Measurements from ENCODE around the gene IL1B. TPM values are rescaled to one million over a fixed set of nuclear protein-coding genes. Genes with fewer than 3 reads are reported as not detected.

The IL1B gene
- total RNA-seq, 1 donor from 2014 or later, result 0.27 TPM

DNA sequence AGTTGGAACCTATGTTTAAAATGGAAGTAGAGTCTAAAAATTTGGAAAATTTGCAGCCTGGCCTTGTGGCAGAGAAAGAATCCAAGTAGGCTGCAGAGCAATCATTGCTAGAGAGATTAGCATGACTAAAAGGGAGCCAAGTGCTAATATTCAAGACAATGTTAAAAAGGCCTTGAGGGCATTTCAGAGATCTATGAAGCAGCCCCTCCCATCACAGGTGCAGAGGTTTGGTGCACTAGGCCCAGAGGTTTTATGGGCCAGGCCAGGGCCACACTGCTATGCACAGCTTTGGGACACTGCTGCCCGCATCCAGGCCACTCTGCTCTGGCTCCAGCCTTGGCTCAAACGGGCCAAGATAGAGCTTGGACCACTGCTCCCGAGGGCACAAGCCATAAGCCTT is 45.6 kb downstream of the IL1B start:
- intact Hi-C loops (cut with micrococcal nuclease), result no loop called here
- TF ChIP-seq CTCF (IDR thresholded peaks at IDR 0.05; ENCODE audit: borderline replicate concordance), result no peak
- no peak for DNase-seq
- H3K36me3 ChIP-seq, result no peaks in the 10 kb centered on the region
- H3K4me3 ChIP-seq, result no peak overlapping the region
- peaks cover 19% of the 10 kb centered on the region for H3K4me1 ChIP-seq
- no peak overlapping the region for H3K27ac ChIP-seq (replicated peaks)
- H3K9me3 ChIP-seq (replicated peaks), result no peaks in the 10 kb centered on the region
- no peaks in the 10 kb centered on the region for H3K27me3 ChIP-seq (ENCODE audit: low read depth)

DNA sequence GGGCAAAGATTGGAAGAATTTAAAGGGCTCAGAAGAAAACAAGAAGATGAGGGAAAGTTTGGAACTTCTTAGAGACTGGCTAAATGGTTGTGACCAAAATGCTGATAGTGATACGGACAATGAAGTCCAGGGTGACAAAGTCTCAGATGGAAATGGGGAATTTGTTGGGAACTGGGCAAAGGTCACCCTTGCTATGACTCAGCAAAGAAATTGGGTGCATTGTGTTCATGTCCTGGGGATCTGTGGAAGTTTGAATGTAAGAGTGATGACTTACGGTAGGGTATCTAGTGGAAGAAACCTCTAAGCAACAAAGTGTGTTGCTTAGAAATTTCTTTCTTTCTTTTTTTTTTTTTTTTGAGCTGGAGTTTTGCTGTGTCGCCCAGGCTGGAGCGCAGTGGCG is 46.3 kb downstream of the IL1B start:
- Histone ChIP-seq H3K27ac (replicated peaks) (no peak overlapping the region), H3K9me3 (replicated peaks) (no peaks in the 10 kb centered on the region), H3K27me3 (ENCODE audit: low read depth) (no peaks in the 10 kb centered on the region), H3K36me3 (no peaks in the 10 kb centered on the region), H3K4me3 (no peak overlapping the region), H3K4me1 (peaks cover 19% of the 10 kb centered on the region)
- intact Hi-C loops (cut with micrococcal nuclease), result no loop called here
- no peak for DNase-seq
- no peak for TF ChIP-seq CTCF (IDR thresholded peaks at IDR 0.05; ENCODE audit: borderline replicate concordance)

GRCh38 chr2:112789186-112789585 is 47.4 kb downstream of the IL1B start:
- Histone ChIP-seq H3K4me1 (peaks cover 9% of the 10 kb centered on the region), H3K27me3 (ENCODE audit: low read depth) (no peaks in the 10 kb centered on the region), H3K4me3 (no peak overlapping the region), H3K9me3 (replicated peaks) (no peaks in the 10 kb centered on the region), H3K27ac (replicated peaks) (no peak overlapping the region), H3K36me3 (no peaks in the 10 kb centered on the region)
- DNase-seq, result no peak
- no peak for TF ChIP-seq CTCF (IDR thresholded peaks at IDR 0.05; ENCODE audit: borderline replicate concordance)
- intact Hi-C loops (cut with micrococcal nuclease), result no loop called here

DNA sequence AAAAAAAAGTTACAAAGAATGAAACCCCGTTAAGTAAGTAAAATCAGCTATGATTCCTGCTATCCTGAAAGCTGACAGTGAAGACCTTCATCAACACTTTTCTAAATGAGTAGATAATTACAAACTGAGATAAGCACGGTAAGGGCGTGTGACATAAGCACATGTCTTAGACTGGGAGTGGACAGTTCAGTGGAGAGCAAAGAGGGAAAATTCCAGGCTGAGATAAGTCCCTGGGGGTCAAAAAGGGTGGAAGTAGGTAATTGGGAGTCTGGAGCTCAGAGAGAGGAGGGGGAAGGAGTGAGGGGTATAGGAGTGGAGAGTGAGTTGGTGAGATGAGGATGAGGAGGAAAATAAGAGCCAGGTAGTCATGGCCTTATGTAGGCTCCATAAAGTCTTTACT is 47.9 kb downstream of the IL1B start:
- H3K4me1 ChIP-seq, result peaks cover 8% of the 10 kb centered on the region
- TF ChIP-seq CTCF (IDR thresholded peaks at IDR 0.05; ENCODE audit: borderline replicate concordance), result no peak
- no peak overlapping the region for H3K27ac ChIP-seq (replicated peaks)
- intact Hi-C loops (cut with micrococcal nuclease), result no loop called here
- H3K36me3 ChIP-seq, result no peaks in the 10 kb centered on the region
- DNase-seq, result no peak
- no peak overlapping the region for H3K4me3 ChIP-seq
- no peaks in the 10 kb centered on the region for H3K9me3 ChIP-seq (replicated peaks)
- H3K27me3 ChIP-seq (ENCODE audit: low read depth), result no peaks in the 10 kb centered on the region

DNA sequence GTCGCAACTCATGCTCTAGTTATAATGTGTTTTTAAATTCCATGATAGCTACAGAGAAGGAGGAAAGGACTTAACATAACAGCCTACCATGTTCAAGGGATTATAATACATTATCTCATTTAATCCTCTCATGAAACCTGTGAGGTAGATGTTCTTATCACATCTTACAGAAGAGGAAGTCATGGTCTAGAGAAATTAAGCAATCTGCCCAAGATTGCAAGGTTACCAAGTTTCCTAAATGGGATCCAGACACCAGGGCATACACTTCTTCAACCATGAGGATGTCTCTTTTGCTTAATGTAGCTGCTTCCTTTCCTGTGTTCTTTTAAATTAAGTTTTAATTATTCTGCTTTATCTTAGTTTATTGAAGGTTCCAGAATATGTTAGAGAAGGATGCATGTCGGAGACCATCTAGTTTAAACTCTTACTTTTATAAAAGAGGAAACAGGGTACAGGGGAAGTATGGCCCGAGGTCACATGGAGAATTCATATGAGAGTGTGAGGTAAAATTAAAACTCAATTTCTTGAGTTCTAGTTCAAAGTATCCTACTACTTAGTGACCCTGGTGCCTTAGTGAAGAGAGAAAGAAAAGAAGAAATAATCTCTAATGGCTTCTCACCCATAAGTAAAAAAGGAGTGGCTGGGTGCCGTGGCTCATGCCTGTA is 48.7 kb downstream of the IL1B start:
- TF ChIP-seq CTCF (IDR thresholded peaks at IDR 0.05; ENCODE audit: borderline replicate concordance), result no peak

More for the DNA sequence above, 48.7 kb downstream of the IL1B start:
- H3K27me3 ChIP-seq (ENCODE audit: low read depth), result no peaks in the 10 kb centered on the region
- H3K27ac ChIP-seq (replicated peaks), result no peak overlapping the region
- no peaks in the 10 kb centered on the region for H3K9me3 ChIP-seq (replicated peaks)
- no peak overlapping the region for H3K4me3 ChIP-seq
- DNase-seq, result no peak
- intact Hi-C loops (cut with micrococcal nuclease), result no loop called here
- H3K4me1 ChIP-seq, result peaks cover 8% of the 10 kb centered on the region
- H3K36me3 ChIP-seq, result no peaks in the 10 kb centered on the region
